Measurements from ENCODE around the gene CXCL1.

Gene CXCL1

GRCh38 chr4:73916172-73916925 is 47.2 kb downstream of the CXCL1 start:
- DNase-seq (ENCODE audit: low read depth in 3 of 3): no peak

- no peak for DNase-seq (ENCODE audit: low read depth in 3 of 3)
Measured at GRCh38 chr4:73917081-73917501, 47.9 kb downstream of the CXCL1 start.

GRCh38 chr4:73918058-73918457 is 48.9 kb downstream of the CXCL1 start:
- no peak for DNase-seq (ENCODE audit: low read depth in 3 of 3)

- DNase-seq (ENCODE audit: low read depth in 3 of 3): no peak
Measured at GRCh38 chr4:73919691-73920090, 50.5 kb downstream of the CXCL1 start.

Data from stimulated activated CD4-positive, alpha-beta T cell treated with anti-CD3 and anti-CD28 coated beads, TNF-alpha, amount 100 ng/mL, for 24 hours (primary cell).